Right lobe of liver (tissue), 6 donors: Measurements from ENCODE around the gene GRB7. TPM values are rescaled to one million over a fixed set of nuclear protein-coding genes. Genes with fewer than 3 reads are reported as not detected.

Experiments used
- ATAC-seq, 4 donors: fragments of 200-7000 bp; cut with Tn5 transposase; one replicate each; pipeline ENCODE4 v1.9.1; 2020; ENCODE audit warnings: mild to moderate bottlenecking in 4 of 4, moderate library complexity in 4 of 4
- DNase-seq, 3 donors: peaks; one replicate each; pipeline ENCODE4 v3.0.0-alpha.2; 2020
- H3K27ac ChIP-seq, 3 donors: fragments of 200-600 bp; one replicate each; pipeline ENCODE4 v1.8.0; 2022
- H3K27me3 ChIP-seq, 2 donors: fragments of 200-600 bp; one replicate each; pipeline ENCODE4 v1.8.0; 2022
- H3K36me3 ChIP-seq, 4 donors: fragments of 200-600 bp; sonication (generic) in 1 of 4; one replicate each; pipeline versions ENCODE4 v1.5.1 to v1.8.0; 2017 to 2022; ENCODE audit warnings: control low read depth in 1 of 4
- H3K4me1 ChIP-seq, 4 donors: fragments of 200-600 bp; sonication (generic) in 1 of 4; one replicate each; pipeline versions ENCODE4 v1.5.1 to v1.8.0; 2017 to 2022; ENCODE audit warnings: control low read depth in 1 of 4
- H3K4me3 ChIP-seq, 3 donors: fragments of 200-600 bp; one replicate each; pipeline ENCODE4 v1.8.0; 2022
- H3K9me3 ChIP-seq, 4 donors: fragments of 200-600 bp; sonication (generic) in 1 of 4; one replicate each; pipeline versions ENCODE4 v1.5.1 to v1.8.0; 2017 to 2022; ENCODE audit warnings: control low read depth in 1 of 4
- CTCF ChIP-seq, 4 donors: fragments of 200-600 bp in 3 of 4; fragments of 450-650 bp in 1 of 4; IDR thresholded peaks; one replicate each; pipeline versions ENCODE4 v1.5.1 to v1.8.0; 2016 to 2022; ENCODE audit warnings: antibody characterized with exemption in 4 of 4, mild to moderate bottlenecking in 2 of 4
- POLR2A ChIP-seq: fragments of 450-650 bp; IDR thresholded peaks from one replicate; pipeline ENCODE4 v1.6.1; 2017; ENCODE audit warnings: antibody characterized with exemption, mild to moderate bottlenecking
- WGBS: methylation state at CpG from one replicate; pipeline ENCODE4 v1.1.6; 2018; ENCODE audit warnings: low coverage, low lambda C conversion rate; ENCODE audit not compliant: insufficient coverage; ENCODE audit errors: missing lambda C conversion rate; 5-methylcytosine and 5-hydroxymethylcytosine counted together
- intact Hi-C, 2 donors: fragments of 100-400 bp; cut with DNase I; formaldehyde crosslinking; loops; one replicate each; pipeline versions ENCODE4 v1.11.2 to v1.14.1; 2022
- total RNA-seq, 6 experiments: library from RNA; depleted of rRNA in 2 of 6; stranded (reverse); fragments of >200 nt in 2 of 6; fragmentation: NEBNext Ultra II Directional in 3 of 6; extraction: Animal tissue kit (Norgen Biotek cat#: 25700) in 3 of 6; gene quantifications; one replicate each; pipeline versions ENCODE4 v1.1.0 to v1.2.4, GENCODE V29; 2016 to 2023
- donor health status: DM: no; HTN: yes; CAD: no.
- donor health status: DM: no; HTN: no; CAD: no.
- donor health status: DM: no; HTN: no; CAD: no.
- donor health status: DM: no; HTN: yes; CAD: no.
- donor health status: DM: no; HTN: yes; CAD: no.

GRB7 gene
- total RNA-seq, 6 experiments from 2014 or later: 2.1 to 10.9 (median 7.5) TPM

- no peak for ATAC-seq
- 53% methylated on average over 2 of the region's 2 CpGs for WGBS
Observed at GRCh38 chr17:39775031-39775430, 37.3 kb downstream of the GRB7 start.

GRCh38 chr17:39776252-39776651, 38.5 kb downstream of the GRB7 start:
- Histone ChIP-seq H3K9me3 (no peaks in the 10 kb centered on the region), H3K4me1 (no peaks in the 10 kb centered on the region), H3K27me3 (no peaks in the 10 kb centered on the region), H3K36me3 (no peaks in the 10 kb centered on the region), H3K4me3 (no peak overlapping the region), H3K27ac (no peak overlapping the region)
- DNase-seq (no peak), ATAC-seq (no peak)
- intact Hi-C loops: no loop called here
- TF ChIP-seq CTCF (IDR thresholded peaks at IDR 0.05): no peak
- TF ChIP-seq POLR2A: no peak

More at GRCh38 chr17:39775031-39775430, 37.3 kb downstream of the GRB7 start:
- TF ChIP-seq POLR2A (no peak), CTCF (IDR thresholded peaks at IDR 0.05) (no peak)
- H3K4me3 ChIP-seq: no peak overlapping the region
- intact Hi-C loops: no loop called here
- no peak for DNase-seq
- H3K36me3 ChIP-seq: no peaks in the 10 kb centered on the region
- H3K4me1 ChIP-seq: no peaks in the 10 kb centered on the region
- H3K27ac ChIP-seq: no peak overlapping the region
- no peaks in the 10 kb centered on the region for H3K27me3 ChIP-seq
- H3K9me3 ChIP-seq: no peaks in the 10 kb centered on the region

- intact Hi-C loops: no loop called here
- H3K27me3 ChIP-seq: no peaks in the 10 kb centered on the region
- no peaks in the 10 kb centered on the region for H3K4me1 ChIP-seq
- no peak for TF ChIP-seq POLR2A
- no peak for TF ChIP-seq CTCF (IDR thresholded peaks at IDR 0.05)
- no peaks in the 10 kb centered on the region for H3K9me3 ChIP-seq
- no peaks in the 10 kb centered on the region for H3K36me3 ChIP-seq
- H3K27ac ChIP-seq: peak overlapping the region in 1 of 3 donors; percentile 14
- DNase-seq (no peak), ATAC-seq (no peak)
- peak overlapping the region in 1 of 3 donors; percentile 11 for H3K4me3 ChIP-seq
- WGBS: 48% methylated on average over 10 of the region's 11 CpGs
Observed at GRCh38 chr17:39777534-39778365, 40.0 kb downstream of the GRB7 start.

GRCh38 chr17:39781031-39781860, 43.5 kb downstream of the GRB7 start:
- no peaks in the 10 kb centered on the region for H3K4me1 ChIP-seq
- no peak overlapping the region for H3K27ac ChIP-seq

More at GRCh38 chr17:39781031-39781860, 43.5 kb downstream of the GRB7 start:
- Histone ChIP-seq H3K36me3 (no peaks in the 10 kb centered on the region), H3K27me3 (no peaks in the 10 kb centered on the region), H3K9me3 (no peaks in the 10 kb centered on the region), H3K4me3 (no peak overlapping the region)
- 42% methylated on average over 6 of the region's 6 CpGs for WGBS
- DNase-seq (no peak), ATAC-seq (no peak)
- intact Hi-C loops: no loop called here
- TF ChIP-seq CTCF (IDR thresholded peaks at IDR 0.05): no peak
- no peak for TF ChIP-seq POLR2A
